Activated T-helper 2 cell treated with anti-CD3 and anti-CD28 coated beads, Interferon-gamma antibody, Interleukin-2, Interleukin-4, amounts not matched to agents 10 μg/mL and 5 μg/mL and 100 μg/mL, durations not matched to agents 14 hours and 24 hours and 36 hours (primary cell): Measurements from ENCODE around the gene KCNK3. TPM values are rescaled to one million over a fixed set of nuclear protein-coding genes. Genes with fewer than 3 reads are reported as not detected.

Source experiments
- DNase-seq: peaks from one replicate; pipeline ENCODE4 v3.0.0; 2021; ENCODE audit warnings: low spot score
- H3K27ac Mint-ChIP-seq: one replicate; pipeline ENCODE4 v1.8.0; 2021; ENCODE audit warnings: mixed read lengths
- H3K27me3 Mint-ChIP-seq: one replicate; pipeline ENCODE4 v1.8.0; 2021; ENCODE audit warnings: low read depth, mixed read lengths
- H3K36me3 Mint-ChIP-seq: one replicate; pipeline ENCODE4 v1.8.0; 2021; ENCODE audit warnings: low read depth, mixed read lengths
- H3K4me1 Mint-ChIP-seq: one replicate; pipeline ENCODE4 v1.8.0; 2021; ENCODE audit warnings: low read depth, mixed read lengths
- H3K4me3 Mint-ChIP-seq: one replicate; pipeline ENCODE4 v1.8.0; 2021; ENCODE audit warnings: low read depth, mild to moderate bottlenecking, moderate library complexity, mixed read lengths
- H3K9me3 Mint-ChIP-seq: one replicate; pipeline ENCODE4 v1.8.0; 2021; ENCODE audit warnings: mixed read lengths
- intact Hi-C: fragments of 100-400 bp; cut with micrococcal nuclease; formaldehyde crosslinking; loops from one replicate; pipeline ENCODE4 v1.15.1; 2023
- total RNA-seq: library from RNA; stranded (reverse); gene quantifications from 2 replicates; pipeline ENCODE4 v1.2.3, GENCODE V29; 2022

KCNK3 gene
- total RNA-seq, 1 donor from 2014 or later = not detected

GRCh38 chr2:26715528-26716270 lies 23.2 kb downstream of the KCNK3 start:
- Mint-ChIP-seq H3K36me3 (no peaks in the 10 kb centered on the region), H3K4me1 (no peaks in the 10 kb centered on the region), H3K27me3 (no peaks in the 10 kb centered on the region), H3K27ac (no peak overlapping the region), H3K9me3 (no peaks in the 10 kb centered on the region), H3K4me3 (no peak overlapping the region)
- no peak for DNase-seq
- intact Hi-C loops = no loop called here

DNA sequence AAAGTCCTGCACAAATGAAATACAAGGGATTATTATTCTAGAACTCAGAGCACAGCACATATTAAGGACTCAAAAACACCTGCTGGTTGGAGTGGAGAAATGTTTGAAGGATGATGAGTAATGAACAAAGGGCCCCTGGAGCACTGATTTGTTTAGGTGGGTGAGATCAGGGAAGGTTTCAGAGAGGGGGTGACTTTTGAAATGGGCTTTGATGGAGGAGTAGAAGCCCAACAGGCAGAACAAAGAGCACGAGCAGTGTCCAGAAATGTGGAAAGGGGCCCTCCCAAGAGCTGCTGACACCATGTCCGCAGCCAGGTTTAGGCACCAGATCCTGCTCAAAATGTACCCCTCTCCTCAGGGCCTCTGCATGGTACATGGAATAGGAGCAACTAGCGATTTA lies 23.8 kb downstream of the KCNK3 start:
- Mint-ChIP-seq H3K9me3 (no peaks in the 10 kb centered on the region), H3K4me1 (no peaks in the 10 kb centered on the region), H3K4me3 (no peak overlapping the region), H3K36me3 (no peaks in the 10 kb centered on the region), H3K27ac (no peak overlapping the region), H3K27me3 (no peaks in the 10 kb centered on the region)
- DNase-seq = no peak
- intact Hi-C loops = no loop called here

DNA sequence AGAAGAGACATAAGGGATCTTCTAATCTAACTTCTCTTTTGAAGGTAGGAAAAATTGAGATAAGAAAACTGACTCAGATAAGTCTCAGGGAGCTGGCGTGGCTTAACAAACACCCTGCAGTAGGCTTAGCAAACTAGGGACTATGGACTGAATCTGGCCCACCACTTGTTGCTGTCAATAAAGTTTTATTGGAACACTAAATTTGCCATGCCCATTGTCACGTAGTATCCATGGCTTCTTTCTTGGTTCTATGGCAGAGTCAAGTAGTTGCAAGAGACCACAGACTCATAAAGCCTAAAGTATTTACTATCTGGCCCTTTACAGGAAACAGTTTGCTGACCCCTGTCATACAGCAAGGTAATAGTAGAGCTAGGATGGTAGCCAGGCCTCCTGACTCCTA lies 24.2 kb downstream of the KCNK3 start:
- no peaks in the 10 kb centered on the region for H3K36me3 Mint-ChIP-seq
- DNase-seq = no peak
- no peak overlapping the region for H3K27ac Mint-ChIP-seq
- H3K4me3 Mint-ChIP-seq = no peak overlapping the region
- intact Hi-C loops = no loop called here
- H3K27me3 Mint-ChIP-seq = no peaks in the 10 kb centered on the region
- no peaks in the 10 kb centered on the region for H3K9me3 Mint-ChIP-seq
- no peaks in the 10 kb centered on the region for H3K4me1 Mint-ChIP-seq

DNA sequence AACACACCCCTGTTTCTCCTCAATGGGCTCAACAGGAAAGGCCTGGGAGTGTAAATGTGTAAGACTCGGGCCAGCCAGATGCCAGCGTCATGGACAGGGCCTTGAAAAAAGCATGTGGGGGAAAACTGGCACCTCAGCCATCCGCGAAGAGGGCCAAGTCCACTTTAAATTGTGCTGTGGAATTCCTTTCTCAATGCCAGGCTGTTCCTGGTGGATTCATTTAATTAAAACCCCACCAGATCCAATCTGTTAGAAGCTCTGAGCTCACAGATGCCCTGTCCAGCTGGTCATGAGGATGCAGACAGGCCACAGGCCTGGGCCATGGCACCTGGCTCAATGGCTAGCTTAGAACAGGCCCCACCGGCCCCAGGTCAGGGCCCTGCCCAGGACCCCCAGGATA lies 24.8 kb downstream of the KCNK3 start:
- intact Hi-C loops = no loop called here
- no peaks in the 10 kb centered on the region for H3K27me3 Mint-ChIP-seq

DNA sequence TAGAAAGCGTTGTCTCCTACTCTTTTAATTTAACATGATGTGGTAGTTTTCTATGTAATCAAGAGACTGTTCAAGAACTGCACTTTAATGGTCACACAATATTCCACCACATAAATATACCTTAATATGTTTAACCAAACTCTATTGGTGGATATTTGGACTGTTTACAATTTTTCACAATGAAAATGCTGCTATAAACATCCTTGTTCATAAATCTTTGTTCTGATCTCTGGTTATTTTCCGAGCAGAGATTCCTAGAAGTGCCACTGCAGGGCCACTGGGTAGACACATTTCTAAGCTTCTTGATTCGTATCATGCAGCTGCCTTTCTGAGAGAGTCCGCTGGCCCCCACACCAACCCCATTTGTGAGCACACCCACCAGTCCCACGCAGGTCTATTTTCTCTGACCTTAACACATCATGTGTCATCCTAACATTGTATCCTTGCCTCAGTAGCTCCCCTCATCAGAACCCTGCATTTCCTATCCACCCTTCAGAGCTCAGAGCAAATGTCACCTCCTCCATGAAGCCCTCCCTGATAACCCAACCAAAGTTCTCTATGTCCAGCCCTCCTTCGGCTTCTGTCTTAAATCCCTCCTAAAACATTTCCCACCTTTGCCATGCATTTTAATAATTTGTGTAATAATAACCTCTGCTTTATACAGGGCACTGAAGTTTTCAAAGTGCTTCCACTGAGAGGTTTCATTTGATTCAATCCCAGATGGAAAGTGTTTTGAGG lies 26.6 kb downstream of the KCNK3 start:
- Mint-ChIP-seq H3K27ac (no peak overlapping the region), H3K9me3 (no peaks in the 10 kb centered on the region), H3K27me3 (no peaks in the 10 kb centered on the region), H3K36me3 (no peaks in the 10 kb centered on the region), H3K4me3 (no peak overlapping the region), H3K4me1 (no peaks in the 10 kb centered on the region)
- intact Hi-C loops = no loop called here
- no peak for DNase-seq

More for the DNA sequence above, 24.8 kb downstream of the KCNK3 start:
- H3K27ac Mint-ChIP-seq = no peak overlapping the region
- H3K4me3 Mint-ChIP-seq = no peak overlapping the region
- no peaks in the 10 kb centered on the region for H3K9me3 Mint-ChIP-seq
- no peak for DNase-seq
- no peaks in the 10 kb centered on the region for H3K4me1 Mint-ChIP-seq
- no peaks in the 10 kb centered on the region for H3K36me3 Mint-ChIP-seq

GRCh38 chr2:26720322-26721114 lies 28.0 kb downstream of the KCNK3 start:
- H3K27ac Mint-ChIP-seq = no peak overlapping the region
- H3K9me3 Mint-ChIP-seq = no peaks in the 10 kb centered on the region
- no peaks in the 10 kb centered on the region for H3K27me3 Mint-ChIP-seq
- intact Hi-C loops = no loop called here
- no peak for DNase-seq
- H3K4me1 Mint-ChIP-seq = no peaks in the 10 kb centered on the region
- H3K36me3 Mint-ChIP-seq = no peaks in the 10 kb centered on the region
- H3K4me3 Mint-ChIP-seq = no peak overlapping the region

DNA sequence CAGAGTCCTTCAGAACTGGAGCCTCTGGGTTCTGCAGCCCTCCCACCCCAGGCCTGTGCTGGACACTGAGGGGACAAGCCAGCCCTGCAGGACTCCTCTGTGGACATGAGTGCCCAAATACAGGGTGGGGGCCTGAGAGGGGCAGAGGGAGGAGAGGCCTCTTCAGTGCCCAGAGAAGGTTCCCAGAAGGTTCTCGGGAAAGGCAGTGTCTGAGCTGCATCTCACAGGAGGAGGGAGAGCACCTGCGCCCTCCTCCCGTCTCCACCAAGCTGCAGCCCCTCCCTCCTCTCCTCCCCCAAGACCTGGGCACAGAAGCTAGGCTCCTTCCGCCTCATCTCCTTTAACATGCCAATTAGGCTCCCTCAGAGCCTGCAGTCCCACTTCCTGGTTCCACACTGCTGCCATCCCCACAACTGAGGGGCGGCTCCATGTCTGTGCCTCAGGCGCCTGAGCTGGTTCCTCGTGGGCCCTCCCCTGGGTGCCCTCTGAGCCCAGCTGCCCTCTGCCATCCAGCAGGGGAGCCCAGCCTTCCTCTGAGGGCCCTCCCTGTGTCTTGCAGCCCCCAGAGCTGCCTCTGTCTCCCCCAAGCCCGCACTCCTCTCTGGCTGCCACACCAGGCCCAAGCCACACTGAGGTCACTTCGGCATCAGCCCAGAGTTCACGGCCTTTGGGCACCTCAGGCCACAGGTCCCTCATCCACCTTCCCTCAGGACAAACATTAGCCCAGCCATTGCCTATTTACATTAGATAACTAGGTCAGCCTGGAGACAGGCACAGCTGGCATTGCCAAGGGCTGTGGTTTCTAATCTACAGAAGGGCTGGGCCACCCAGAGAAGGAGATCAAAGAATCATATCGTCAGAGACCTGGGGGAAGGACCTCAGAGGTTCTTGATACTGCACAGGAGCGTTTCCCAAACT lies 28.9 kb downstream of the KCNK3 start:
- intact Hi-C loops = no loop called here
- H3K36me3 Mint-ChIP-seq = no peaks in the 10 kb centered on the region

DNA sequence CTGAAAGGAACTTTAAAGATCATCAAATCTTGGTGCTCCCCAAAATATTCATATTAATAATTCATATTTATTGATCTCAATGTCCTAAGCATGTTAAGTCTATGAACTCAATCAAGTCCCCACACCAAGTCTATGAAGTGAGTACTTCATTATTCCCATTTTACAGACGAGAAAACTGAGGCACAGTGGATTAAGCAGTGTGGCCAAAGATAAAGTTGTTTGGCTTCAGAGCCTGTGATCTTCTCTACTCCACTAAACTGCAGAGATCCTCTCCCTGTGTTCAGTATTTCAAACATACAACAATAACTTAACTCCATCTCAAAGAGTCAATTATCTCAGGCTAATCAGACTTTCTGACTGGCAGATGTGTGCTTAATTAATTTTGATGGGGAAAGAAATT lies 29.8 kb downstream of the KCNK3 start:
- DNase-seq = no peak
- H3K27me3 Mint-ChIP-seq = no peaks in the 10 kb centered on the region
- H3K4me1 Mint-ChIP-seq = no peaks in the 10 kb centered on the region
- no peaks in the 10 kb centered on the region for H3K9me3 Mint-ChIP-seq
- no peaks in the 10 kb centered on the region for H3K36me3 Mint-ChIP-seq
- intact Hi-C loops = no loop called here
- H3K4me3 Mint-ChIP-seq = no peak overlapping the region
- H3K27ac Mint-ChIP-seq = no peak overlapping the region

More for the DNA sequence above, 28.9 kb downstream of the KCNK3 start:
- no peak overlapping the region for H3K4me3 Mint-ChIP-seq
- H3K27me3 Mint-ChIP-seq = no peaks in the 10 kb centered on the region
- H3K27ac Mint-ChIP-seq = no peak overlapping the region
- H3K4me1 Mint-ChIP-seq = no peaks in the 10 kb centered on the region
- DNase-seq = no peak
- no peaks in the 10 kb centered on the region for H3K9me3 Mint-ChIP-seq

GRCh38 chr2:26722911-26723310 lies 30.4 kb downstream of the KCNK3 start:
- intact Hi-C loops = no loop called here
- DNase-seq = no peak
- H3K36me3 Mint-ChIP-seq = no peaks in the 10 kb centered on the region
- H3K4me1 Mint-ChIP-seq = no peaks in the 10 kb centered on the region
- no peaks in the 10 kb centered on the region for H3K27me3 Mint-ChIP-seq
- no peak overlapping the region for H3K27ac Mint-ChIP-seq
- no peak overlapping the region for H3K4me3 Mint-ChIP-seq
- no peaks in the 10 kb centered on the region for H3K9me3 Mint-ChIP-seq

- intact Hi-C loops = no loop called here
- H3K27me3 Mint-ChIP-seq = no peaks in the 10 kb centered on the region
- H3K9me3 Mint-ChIP-seq = no peaks in the 10 kb centered on the region
- H3K4me1 Mint-ChIP-seq = no peaks in the 10 kb centered on the region
- no peak overlapping the region for H3K4me3 Mint-ChIP-seq
- DNase-seq = no peak
- H3K36me3 Mint-ChIP-seq = no peaks in the 10 kb centered on the region
- H3K27ac Mint-ChIP-seq = no peak overlapping the region
Measured at GRCh38 chr2:26723475-26723874, 31.0 kb downstream of the KCNK3 start.

GRCh38 chr2:26723991-26724750 lies 31.6 kb downstream of the KCNK3 start:
- intact Hi-C loops = no loop called here
- DNase-seq = no peak
- no peaks in the 10 kb centered on the region for H3K27me3 Mint-ChIP-seq
- no peaks in the 10 kb centered on the region for H3K9me3 Mint-ChIP-seq
- H3K4me1 Mint-ChIP-seq = no peaks in the 10 kb centered on the region
- no peak overlapping the region for H3K4me3 Mint-ChIP-seq
- H3K36me3 Mint-ChIP-seq = no peaks in the 10 kb centered on the region
- no peak overlapping the region for H3K27ac Mint-ChIP-seq
